Psoas muscle (tissue), 8 donors: Measurements from ENCODE around the gene BLVRA. TPM values are rescaled to one million over a fixed set of nuclear protein-coding genes. Genes with fewer than 3 reads are reported as not detected.

Experiments
- ATAC-seq, 4 donors: fragments of 200-7000 bp; cut with Tn5 transposase; one replicate each; pipeline ENCODE4 v1.9.1; 2020; ENCODE audit warnings: moderate library complexity in 3 of 4, mild to moderate bottlenecking in 2 of 4
- DNase-seq, 2 donors: peaks; one replicate each; pipeline ENCODE4 v3.0.0-alpha.2; 2020
- H3K27ac ChIP-seq: fragments of 200-600 bp; one replicate; pipeline ENCODE4 v1.8.0; 2022
- H3K27me3 ChIP-seq, 3 donors: fragments of 200-600 bp in 1 of 3; one replicate each; pipeline versions ENCODE4 v1.6.1 to v1.8.0; 2013 to 2022; ENCODE audit warnings: low read length in 2 of 3, mild to moderate bottlenecking in 2 of 3, moderate library complexity in 1 of 3; ENCODE audit not compliant: insufficient read depth in 3 of 3
- H3K36me3 ChIP-seq, 2 donors: fragments of 200-600 bp in 1 of 2; one replicate each; pipeline versions ENCODE4 v1.6.1 to v1.8.0; 2013 to 2022; ENCODE audit warnings: low read depth in 1 of 2, mild to moderate bottlenecking in 1 of 2, moderate library complexity in 1 of 2; ENCODE audit not compliant: insufficient read depth in 1 of 2
- H3K4me1 ChIP-seq: fragments of 200-600 bp; one replicate; pipeline ENCODE4 v1.8.0; 2022
- H3K4me3 ChIP-seq: fragments of 200-600 bp; one replicate; pipeline ENCODE4 v1.8.0; 2022; ENCODE audit warnings: mild to moderate bottlenecking
- H3K9me3 ChIP-seq: fragments of 200-600 bp; one replicate; pipeline ENCODE4 v1.8.0; 2022
- CTCF ChIP-seq: fragments of 200-600 bp; IDR thresholded peaks from one replicate; pipeline ENCODE4 v1.8.0; 2022; ENCODE audit warnings: antibody characterized with exemption
- WGBS, 3 donors: extraction: QIAGEN DNeasy Blood & Tissue Kit; methylation state at CpG; one replicate each; pipeline versions ENCODE4 v1.1.6 to v1.1.7; 2013; 5-methylcytosine and 5-hydroxymethylcytosine counted together
- intact Hi-C, 2 donors: fragments of 100-400 bp; cut with DNase I; formaldehyde crosslinking; loops; one replicate each; pipeline versions ENCODE4 v1.11.0 to v1.14.2; 2022
- polyA plus RNA-seq, 3 donors: library from polyadenylated mRNA; stranded (reverse); fragments of 200-250 nt; gene quantifications; one replicate each; pipeline ENCODE4 v1.2.3, GENCODE V29; 2013
- total RNA-seq, 4 donors: library from RNA; stranded (reverse); fragmentation: NEBNext Ultra II Directional in 2 of 4; extraction: Animal tissue kit (Norgen Biotek cat#: 25700) in 2 of 4; gene quantifications; one replicate each; pipeline versions ENCODE4 v1.2.1 to v1.2.4, GENCODE V29; 2021 to 2023
- donor health status: healthy with polysubstance abuse.
- donor health status: DM: no; HTN: no; CAD: no; lungs with moderate emphysema.
- donor health status: Bipolar disorder and iron deficiency.
- donor health status: healthy.
- donor health status: DM: yes; HTN: yes; CAD: no.
- donor health status: DM: no; HTN: no; CAD: no.
- donor health status: DM: no; HTN: no; CAD: no.
- donor health status: DM: yes; HTN: yes; CAD: no.

Gene BLVRA
- total and polyA plus RNA-seq, 7 donors: 35.8 to 52.9 (median 41.9) TPM

- TF ChIP-seq CTCF: no peak
- Histone ChIP-seq H3K9me3 (no peaks in the 10 kb centered on the region), H3K27ac (no peak overlapping the region), H3K4me3 (no peak overlapping the region), H3K27me3 (no peaks in the 10 kb centered on the region), H3K36me3 (no peaks in the 10 kb centered on the region), H3K4me1 (peaks cover 2% of the 10 kb centered on the region)
- no peak for DNase-seq
- no peak for ATAC-seq
- intact Hi-C loops: no loop called here
- 92 to 97% (median 96%) methylated on average over 1 of the region's 1 CpG for WGBS, 3 donors
Observed at GRCh38 chr7:43735403-43735801, 23.1 kb upstream of the BLVRA start.

- H3K27me3 ChIP-seq: no peaks in the 10 kb centered on the region
- intact Hi-C loops: no loop called here
- DNase-seq: no peak
- no peak overlapping the region for H3K4me3 ChIP-seq
- H3K4me1 ChIP-seq: no peaks in the 10 kb centered on the region
- ATAC-seq: no peak
- H3K9me3 ChIP-seq: no peaks in the 10 kb centered on the region
- TF ChIP-seq CTCF: no peak
- WGBS, 3 donors: 72 to 81% (median 73%) methylated on average over 2 of the region's 2 CpGs
- no peaks in the 10 kb centered on the region for H3K36me3 ChIP-seq
- no peak overlapping the region for H3K27ac ChIP-seq
Observed at GRCh38 chr7:43735802-43736603, 22.5 kb upstream of the BLVRA start.

- no peak overlapping the region for H3K27ac ChIP-seq
- DNase-seq (no peak), ATAC-seq (no peak)
- intact Hi-C loops: no loop called here
- H3K27me3 ChIP-seq: no peaks in the 10 kb centered on the region
- H3K4me1 ChIP-seq: no peaks in the 10 kb centered on the region
- no peak overlapping the region for H3K4me3 ChIP-seq
- H3K36me3 ChIP-seq: no peaks in the 10 kb centered on the region
- H3K9me3 ChIP-seq: no peaks in the 10 kb centered on the region
- 85 to 91% (median 89%) methylated on average over 6 of the region's 6 CpGs for WGBS, 3 donors
- no peak for TF ChIP-seq CTCF
Observed at GRCh38 chr7:43737467-43738127, 20.9 kb upstream of the BLVRA start.

- no peaks in the 10 kb centered on the region for H3K36me3 ChIP-seq
- intact Hi-C loops: loop anchor here in 1 of 2 donors (10.0 kb wide), 1 partner anchor 52 kb away; no protein-coding TSS in a partner anchor
- H3K9me3 ChIP-seq: no peaks in the 10 kb centered on the region
- no peak for TF ChIP-seq CTCF
- ATAC-seq: no peak
- no peaks in the 10 kb centered on the region for H3K4me1 ChIP-seq
- H3K4me3 ChIP-seq: no peak overlapping the region
- DNase-seq: no peak
- H3K27me3 ChIP-seq: no peaks in the 10 kb centered on the region
- H3K27ac ChIP-seq: no peak overlapping the region
Observed at GRCh38 chr7:43742692-43743091, 15.8 kb upstream of the BLVRA start.
